Measurements from ENCODE around the gene GNG4. TPM values are rescaled to one million over a fixed set of nuclear protein-coding genes. Genes with fewer than 3 reads are reported as not detected.

GNG4 gene
- total RNA-seq, 1 donor from 2014 or later, result not detected

DNA sequence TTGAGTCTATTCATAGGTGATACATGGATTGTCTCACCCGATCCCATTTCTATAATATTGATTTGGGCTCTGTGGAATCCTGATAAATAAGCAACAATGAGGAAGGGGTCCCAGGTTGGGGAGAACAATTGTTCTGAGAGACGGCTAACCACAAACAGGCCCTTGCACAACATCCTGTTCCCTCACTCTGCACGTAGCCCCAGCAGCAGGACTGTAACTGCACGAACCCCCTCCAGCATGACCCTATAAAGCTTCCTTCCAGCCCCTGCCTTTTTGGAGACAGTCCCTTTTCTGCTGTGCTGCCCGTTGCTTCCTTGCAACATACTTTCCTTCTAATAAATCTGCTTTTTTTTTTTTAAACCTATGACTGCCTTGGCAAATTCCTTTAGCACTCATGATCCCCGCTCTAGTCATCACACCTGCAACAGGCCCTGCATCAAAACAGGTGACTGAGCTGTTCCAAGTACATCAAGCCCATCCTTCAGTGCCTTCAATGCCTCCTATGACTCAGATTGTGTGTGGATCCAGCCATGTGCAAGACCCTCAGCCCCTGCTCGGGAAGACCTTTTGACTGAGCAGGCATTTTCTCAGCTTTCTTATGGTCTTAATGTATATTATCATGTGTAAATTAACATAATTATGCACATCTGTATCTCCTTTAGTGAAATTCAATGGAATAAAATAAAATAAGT, 81.6 kb downstream of the GNG4 start:
- FAIRE-seq (no peak), DNase-seq (ENCODE audit: low read depth) (no peak)
- Histone ChIP-seq H3K27me3 (ENCODE audit: control insufficient read depth, insufficient read depth, low read length) (no peaks in the 10 kb centered on the region), H3K4me3 (ENCODE audit: low read depth, low read length) (no peak overlapping the region), H3K36me3 (ENCODE audit: control insufficient read depth, insufficient read depth, low read length) (no peaks in the 10 kb centered on the region)
- TF ChIP-seq, protein P1, sequence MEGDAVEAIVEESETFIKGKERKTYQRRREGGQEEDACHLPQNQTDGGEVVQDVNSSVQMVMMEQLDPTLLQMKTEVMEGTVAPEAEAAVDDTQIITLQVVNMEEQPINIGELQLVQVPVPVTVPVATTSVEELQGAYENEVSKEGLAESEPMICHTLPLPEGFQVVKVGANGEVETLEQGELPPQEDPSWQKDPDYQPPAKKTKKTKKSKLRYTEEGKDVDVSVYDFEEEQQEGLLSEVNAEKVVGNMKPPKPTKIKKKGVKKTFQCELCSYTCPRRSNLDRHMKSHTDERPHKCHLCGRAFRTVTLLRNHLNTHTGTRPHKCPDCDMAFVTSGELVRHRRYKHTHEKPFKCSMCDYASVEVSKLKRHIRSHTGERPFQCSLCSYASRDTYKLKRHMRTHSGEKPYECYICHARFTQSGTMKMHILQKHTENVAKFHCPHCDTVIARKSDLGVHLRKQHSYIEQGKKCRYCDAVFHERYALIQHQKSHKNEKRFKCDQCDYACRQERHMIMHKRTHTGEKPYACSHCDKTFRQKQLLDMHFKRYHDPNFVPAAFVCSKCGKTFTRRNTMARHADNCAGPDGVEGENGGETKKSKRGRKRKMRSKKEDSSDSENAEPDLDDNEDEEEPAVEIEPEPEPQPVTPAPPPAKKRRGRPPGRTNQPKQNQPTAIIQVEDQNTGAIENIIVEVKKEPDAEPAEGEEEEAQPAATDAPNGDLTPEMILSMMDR (IDR thresholded peaks at IDR 0.05; ENCODE audit: insufficient read depth, low read length, severe bottlenecking), result no peak

DNA sequence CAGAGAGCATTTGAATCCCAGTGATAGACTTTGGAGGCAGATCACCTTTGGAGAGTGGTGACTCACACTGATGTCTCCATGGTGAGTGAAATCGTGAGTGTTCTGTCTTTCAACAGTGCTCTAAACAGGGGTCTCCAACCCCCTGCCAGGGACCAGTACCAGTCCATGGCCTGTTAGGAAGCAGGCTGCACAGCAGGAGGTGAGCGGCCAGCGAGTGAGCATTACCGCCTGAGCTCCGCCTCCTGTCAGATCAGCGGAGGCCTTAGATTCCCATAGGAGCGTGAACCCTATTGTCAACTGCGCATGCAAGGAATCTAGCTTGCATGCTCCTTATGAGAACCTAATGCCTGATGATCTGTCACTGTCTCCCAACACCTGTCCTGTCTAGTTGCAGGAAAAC, 83.5 kb downstream of the GNG4 start:
- Histone ChIP-seq H3K27me3 (ENCODE audit: control insufficient read depth, insufficient read depth, low read length) (no peaks in the 10 kb centered on the region), H3K4me3 (ENCODE audit: low read depth, low read length) (no peak overlapping the region), H3K36me3 (ENCODE audit: control insufficient read depth, insufficient read depth, low read length) (no peaks in the 10 kb centered on the region)
- TF ChIP-seq, protein P1 (IDR thresholded peaks at IDR 0.05; ENCODE audit: insufficient read depth, low read length, severe bottlenecking), result no peak
- FAIRE-seq (no peak), DNase-seq (ENCODE audit: low read depth) (no peak)

DNA sequence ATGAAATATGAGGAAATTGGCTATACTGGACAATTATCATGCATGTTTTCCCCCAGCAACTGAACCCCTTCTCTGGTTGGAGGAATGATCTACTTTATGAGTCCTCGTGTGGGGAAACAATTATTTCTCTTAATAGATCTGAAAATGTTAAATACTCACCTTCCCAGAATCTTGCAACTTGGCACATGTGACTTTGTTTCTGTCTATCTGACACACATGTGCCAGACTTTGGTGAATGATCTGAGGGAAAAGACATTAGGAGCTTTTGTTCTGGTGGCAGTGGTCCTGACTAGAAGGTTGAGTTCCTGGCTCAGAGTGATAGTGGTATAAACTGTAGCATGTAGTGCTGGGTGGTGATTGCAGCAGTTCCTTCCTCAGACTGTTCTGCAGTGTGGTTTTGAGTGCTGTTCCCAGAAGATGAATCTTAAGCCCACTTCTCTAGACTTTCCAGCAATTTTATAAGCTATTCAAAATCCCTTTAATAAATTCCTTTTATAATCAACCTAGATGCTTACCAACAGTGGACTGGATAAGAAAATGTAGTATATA, 86.0 kb downstream of the GNG4 start:
- Histone ChIP-seq H3K4me3 (ENCODE audit: low read depth, low read length) (no peak overlapping the region), H3K36me3 (ENCODE audit: control insufficient read depth, insufficient read depth, low read length) (no peaks in the 10 kb centered on the region), H3K27me3 (ENCODE audit: control insufficient read depth, insufficient read depth, low read length) (no peaks in the 10 kb centered on the region)
- no peak for FAIRE-seq
- TF ChIP-seq, protein P1 (IDR thresholded peaks at IDR 0.05; ENCODE audit: insufficient read depth, low read length, severe bottlenecking), result no peak
- DNase-seq (ENCODE audit: low read depth), result no peak

DNA sequence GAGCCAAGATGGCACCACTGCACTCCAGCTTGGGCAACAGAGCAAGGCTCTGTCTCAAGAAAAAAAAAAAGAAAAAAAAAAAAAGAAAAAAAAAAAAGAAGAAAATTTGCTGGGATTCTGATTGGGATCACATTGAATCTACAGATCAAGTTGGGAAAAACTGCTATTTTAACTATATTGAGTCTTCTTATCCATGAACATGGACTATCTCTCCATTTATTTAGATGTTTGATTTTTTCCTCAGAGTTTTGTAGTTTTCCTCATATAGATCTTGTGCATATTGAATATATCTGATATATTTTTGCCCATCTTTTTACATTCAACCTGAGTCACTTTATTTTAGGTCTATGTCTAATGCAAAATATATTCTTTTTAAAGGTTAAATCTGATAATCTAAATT, 87.0 kb downstream of the GNG4 start:
- no peaks in the 10 kb centered on the region for H3K36me3 ChIP-seq (ENCODE audit: control insufficient read depth, insufficient read depth, low read length)
- H3K4me3 ChIP-seq (ENCODE audit: low read depth, low read length), result no peak overlapping the region
- TF ChIP-seq, protein P1 (IDR thresholded peaks at IDR 0.05; ENCODE audit: insufficient read depth, low read length, severe bottlenecking), result no peak

DNA sequence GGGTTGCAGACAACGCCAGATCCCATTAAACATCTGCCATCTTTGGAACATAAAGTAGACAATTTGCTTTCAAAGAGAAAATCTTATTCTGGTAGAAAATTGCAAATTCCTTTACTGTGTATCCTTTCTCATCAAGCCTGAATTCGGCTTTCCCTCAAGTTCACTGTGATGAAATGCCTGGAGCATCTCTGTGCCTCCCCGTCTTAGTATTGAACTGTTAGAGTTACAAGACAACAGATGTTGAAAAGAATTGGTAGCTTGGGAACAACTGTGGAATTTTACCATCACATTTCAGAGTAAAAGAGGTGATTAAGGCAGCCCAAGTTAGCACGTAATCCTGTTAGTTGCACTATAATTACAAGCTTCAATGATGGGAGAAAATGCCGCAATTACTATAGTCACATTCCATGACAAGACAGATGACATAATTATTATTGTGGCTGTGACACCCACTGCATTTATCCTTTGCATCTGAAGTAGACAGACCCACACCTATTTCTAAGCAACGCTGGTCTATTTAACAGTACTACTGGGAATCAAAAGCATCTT, 90.9 kb downstream of the GNG4 start:
- FAIRE-seq, result no peak
- TF ChIP-seq, protein P1 (IDR thresholded peaks at IDR 0.05; ENCODE audit: insufficient read depth, low read length, severe bottlenecking), result no peak
- DNase-seq (ENCODE audit: low read depth), result no peak
- Histone ChIP-seq H3K36me3 (ENCODE audit: control insufficient read depth, insufficient read depth, low read length) (no peaks in the 10 kb centered on the region), H3K4me3 (ENCODE audit: low read depth, low read length) (no peak overlapping the region), H3K27me3 (ENCODE audit: control insufficient read depth, insufficient read depth, low read length) (no peaks in the 10 kb centered on the region)

More for the DNA sequence above, 87.0 kb downstream of the GNG4 start:
- no peak for DNase-seq (ENCODE audit: low read depth)
- H3K27me3 ChIP-seq (ENCODE audit: control insufficient read depth, insufficient read depth, low read length), result no peaks in the 10 kb centered on the region
- no peak for FAIRE-seq
